GM12872 (cell line): Measurements from ENCODE around the gene KRT2.

ENCODE experiments used
- TF ChIP-seq, protein P1 (sequence below): IDR thresholded peaks from 3 replicates; pipeline ENCODE4 v1.5.1; 2011; ENCODE audit warnings: low read depth, mild to moderate bottlenecking, low read length, moderate library complexity; ENCODE audit not compliant: insufficient read depth

Gene KRT2

DNA sequence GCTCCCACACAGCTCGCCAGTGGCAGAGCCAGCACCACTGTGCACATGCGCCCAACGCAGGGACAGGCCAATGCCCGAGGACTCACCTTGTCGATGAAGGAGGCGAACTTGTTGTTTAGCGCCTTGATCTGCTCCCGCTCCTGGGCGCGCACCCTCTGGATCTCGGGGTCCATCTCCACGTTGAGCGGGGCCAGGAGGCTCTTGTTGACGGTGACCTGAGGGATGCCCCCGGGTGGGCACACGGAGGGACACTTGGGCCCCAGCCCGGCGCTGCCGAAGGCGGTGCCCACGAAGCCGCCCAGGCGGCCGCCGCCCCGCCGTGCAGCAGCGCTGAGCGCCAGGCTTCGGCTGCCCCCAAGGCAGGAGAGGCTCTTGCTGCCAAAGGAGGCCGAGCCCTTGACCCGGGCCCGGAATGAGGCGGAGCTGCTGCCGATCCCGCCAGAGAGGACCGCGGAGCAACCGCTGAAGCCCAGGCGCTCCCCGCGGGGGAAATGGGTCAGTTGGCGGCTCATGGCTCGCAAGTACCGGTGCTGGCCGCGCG is 51.0 kb downstream of the KRT2 start, which contains the start of gene KRT72:
Gene KRT72, minus strand, starts transcription at position 523 of the 541 bp plus-strand sequence. Its CDS starts 11 bp downstream, at position 512.
- TF ChIP-seq, protein P1, sequence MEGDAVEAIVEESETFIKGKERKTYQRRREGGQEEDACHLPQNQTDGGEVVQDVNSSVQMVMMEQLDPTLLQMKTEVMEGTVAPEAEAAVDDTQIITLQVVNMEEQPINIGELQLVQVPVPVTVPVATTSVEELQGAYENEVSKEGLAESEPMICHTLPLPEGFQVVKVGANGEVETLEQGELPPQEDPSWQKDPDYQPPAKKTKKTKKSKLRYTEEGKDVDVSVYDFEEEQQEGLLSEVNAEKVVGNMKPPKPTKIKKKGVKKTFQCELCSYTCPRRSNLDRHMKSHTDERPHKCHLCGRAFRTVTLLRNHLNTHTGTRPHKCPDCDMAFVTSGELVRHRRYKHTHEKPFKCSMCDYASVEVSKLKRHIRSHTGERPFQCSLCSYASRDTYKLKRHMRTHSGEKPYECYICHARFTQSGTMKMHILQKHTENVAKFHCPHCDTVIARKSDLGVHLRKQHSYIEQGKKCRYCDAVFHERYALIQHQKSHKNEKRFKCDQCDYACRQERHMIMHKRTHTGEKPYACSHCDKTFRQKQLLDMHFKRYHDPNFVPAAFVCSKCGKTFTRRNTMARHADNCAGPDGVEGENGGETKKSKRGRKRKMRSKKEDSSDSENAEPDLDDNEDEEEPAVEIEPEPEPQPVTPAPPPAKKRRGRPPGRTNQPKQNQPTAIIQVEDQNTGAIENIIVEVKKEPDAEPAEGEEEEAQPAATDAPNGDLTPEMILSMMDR, result no peak

DNA sequence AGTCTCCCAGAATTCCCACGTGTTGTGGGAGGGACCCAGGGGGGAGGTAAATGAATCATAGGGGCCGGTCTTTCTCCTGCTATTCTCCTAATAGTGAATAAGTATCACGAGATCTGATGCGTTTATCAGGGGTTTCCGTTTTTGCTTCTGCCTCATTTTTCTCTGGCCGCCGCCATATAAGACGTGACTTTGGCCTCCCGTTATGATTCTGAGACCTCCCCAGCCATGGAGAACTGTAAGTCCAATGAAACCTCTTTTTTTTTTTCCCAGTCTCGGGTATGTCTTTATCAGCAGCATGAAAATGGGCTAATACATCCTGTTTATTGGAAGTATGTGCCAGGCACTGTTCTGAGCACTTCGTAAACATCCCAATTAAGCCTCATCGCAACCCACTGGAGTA is 51.5 kb downstream of the KRT2 start:
- TF ChIP-seq, protein P1, result no peak

DNA sequence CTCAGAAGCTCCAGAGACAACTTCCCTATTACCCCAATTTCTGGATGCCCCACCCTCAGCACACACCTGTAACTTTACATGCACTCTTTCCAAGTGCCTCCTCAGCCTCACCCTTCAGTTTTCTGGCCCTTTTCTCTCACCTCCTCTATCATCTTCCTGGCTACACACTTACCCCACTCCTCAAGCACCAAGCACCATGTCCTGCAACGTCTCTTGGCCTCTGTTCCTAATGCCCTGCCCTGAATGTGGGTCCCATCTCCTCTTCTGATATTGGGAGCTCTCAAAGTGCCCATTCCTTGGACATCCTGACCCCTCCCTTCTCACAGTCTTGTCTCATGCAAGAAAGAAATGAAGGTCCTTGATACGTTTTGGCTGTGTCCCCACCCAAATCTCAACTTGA is 51.9 kb downstream of the KRT2 start:
- TF ChIP-seq, protein P1, result no peak

DNA sequence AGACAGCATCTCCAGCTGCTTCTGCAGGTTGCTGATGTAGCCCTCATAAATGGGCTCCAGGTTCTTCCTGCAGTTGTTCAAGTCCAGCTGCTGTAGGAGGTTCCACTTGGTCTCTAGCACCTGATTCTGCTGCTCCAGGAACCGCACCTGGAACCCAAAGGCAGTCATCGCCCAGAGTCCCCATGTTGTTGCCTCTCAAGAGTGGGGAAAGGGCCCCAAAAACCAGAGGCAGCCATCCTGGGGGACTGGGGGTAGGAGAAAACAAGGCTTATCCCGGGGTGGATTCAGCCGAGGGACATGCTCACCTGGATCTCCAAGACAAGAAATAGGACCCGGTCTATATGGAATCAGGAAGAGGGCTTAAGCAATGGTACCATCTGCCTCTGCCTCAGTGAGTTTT is 53.0 kb downstream of the KRT2 start:
- TF ChIP-seq, protein P1, result no peak
